Measurements from ENCODE around the gene HMGB2.

HMGB2 gene

GRCh38 chr4:173333658-173334084 lies 487 bp downstream of the HMGB2 start:
- peak; percentile 55 for DNase-seq

GRCh38 chr4:173332963-173333657 lies 1.0 kb downstream of the HMGB2 start:
- DNase-seq: no peak

- DNase-seq: no peak
Measured at GRCh38 chr4:173332021-173332487, 2.1 kb downstream of the HMGB2 start.

DNA sequence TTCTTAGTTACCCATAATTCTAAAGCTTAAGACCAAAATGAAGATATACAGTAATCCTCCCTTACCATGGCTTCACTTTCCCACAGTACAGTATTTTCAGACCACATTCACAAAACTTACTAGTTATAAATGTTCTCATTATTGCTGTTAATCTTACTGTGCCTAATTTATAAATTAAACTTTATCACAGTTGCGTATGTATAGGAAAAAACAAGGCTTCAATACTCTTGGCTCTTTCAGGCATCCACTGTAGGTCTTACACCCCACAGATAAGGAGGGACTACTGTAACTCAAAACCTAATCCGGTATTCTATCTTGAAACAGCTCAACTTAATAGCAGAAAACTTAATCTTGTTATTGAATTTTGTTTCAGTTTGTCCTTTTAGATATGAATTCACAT lies 3.6 kb downstream of the HMGB2 start:
- no peak for DNase-seq

DNA sequence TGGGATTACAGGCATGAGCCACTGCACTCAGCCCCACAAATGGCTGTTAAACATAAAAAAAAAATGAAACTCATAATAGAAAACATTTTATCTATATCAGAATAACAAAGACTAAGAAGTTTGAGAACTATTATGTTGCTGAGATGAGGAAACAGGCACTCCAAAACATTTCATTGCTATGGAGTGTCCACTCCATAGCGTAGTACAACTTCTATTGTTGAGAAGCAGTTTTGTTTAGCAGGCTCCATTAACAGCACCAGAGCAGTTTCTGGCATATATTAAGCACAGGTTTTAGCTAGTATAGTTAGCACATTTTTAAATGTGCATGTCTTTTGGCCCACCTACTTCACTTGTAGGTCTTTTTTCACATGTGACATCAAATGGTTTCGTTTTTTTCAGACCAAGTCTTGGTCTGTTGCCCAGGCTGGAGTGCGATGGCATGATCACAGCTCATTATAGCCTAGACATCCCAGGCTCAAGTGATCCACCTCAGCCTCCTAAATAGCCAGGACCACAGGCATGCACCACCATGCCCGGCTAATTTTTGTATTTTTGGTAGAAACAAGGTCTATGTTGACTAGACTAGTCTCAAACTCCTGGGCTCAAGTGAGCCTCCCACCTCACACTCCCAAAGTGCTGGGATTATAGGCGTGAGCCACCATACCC lies 5.8 kb downstream of the HMGB2 start:
- DNase-seq: no peak

DNA sequence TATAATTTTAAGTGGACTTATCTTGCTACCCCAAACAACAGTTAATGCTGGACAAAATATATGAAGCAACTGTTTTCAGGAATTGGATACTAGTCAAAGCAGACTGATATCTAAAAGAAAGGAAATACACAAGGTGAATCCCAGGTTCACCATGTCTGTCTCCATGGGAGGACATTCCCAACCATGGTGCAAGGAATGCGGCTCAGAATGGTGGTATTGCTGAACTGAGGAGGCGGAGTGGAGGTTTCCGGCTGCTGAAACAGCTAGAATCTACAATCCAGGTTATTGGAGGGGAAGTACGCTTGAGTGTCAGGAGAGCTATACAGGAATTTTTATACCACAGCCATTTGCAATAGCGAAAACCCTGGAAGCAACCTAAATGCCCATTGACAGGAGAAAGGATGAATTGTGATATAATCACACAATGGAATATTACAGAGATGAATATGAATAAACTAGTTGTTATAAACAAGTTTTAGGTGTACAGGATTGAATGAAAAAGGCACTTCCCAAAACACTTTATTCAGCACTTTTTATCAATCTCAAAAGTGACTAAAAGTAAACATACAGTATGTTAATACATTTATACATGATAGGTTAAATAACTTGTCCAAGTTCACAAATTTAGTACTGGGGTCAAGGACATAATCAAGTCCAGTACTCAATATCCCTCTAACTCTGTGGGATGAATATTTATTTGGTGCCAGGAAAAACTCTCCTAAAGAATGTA lies 9.0 kb downstream of the HMGB2 start:
- no peak for DNase-seq

DNA sequence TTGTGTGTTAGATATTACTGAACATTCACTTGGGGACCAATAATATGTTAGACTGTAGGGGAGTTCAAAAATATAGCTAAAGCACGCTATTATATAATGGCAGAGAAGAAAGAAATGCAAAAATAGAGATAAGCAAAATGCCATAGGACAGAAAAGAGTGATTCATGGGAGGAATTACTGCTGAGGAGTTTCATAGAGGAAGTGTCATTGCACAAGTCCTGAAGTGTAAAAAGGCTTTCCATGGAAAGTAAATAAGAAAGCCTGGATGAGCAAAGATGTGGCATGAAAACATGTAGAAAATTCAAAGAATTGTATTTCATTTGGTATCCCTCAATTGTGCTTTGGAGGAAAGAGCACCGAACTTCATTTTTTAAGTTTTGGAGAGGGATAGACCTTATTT lies 14.5 kb downstream of the HMGB2 start:
- no peak for DNase-seq

DNA sequence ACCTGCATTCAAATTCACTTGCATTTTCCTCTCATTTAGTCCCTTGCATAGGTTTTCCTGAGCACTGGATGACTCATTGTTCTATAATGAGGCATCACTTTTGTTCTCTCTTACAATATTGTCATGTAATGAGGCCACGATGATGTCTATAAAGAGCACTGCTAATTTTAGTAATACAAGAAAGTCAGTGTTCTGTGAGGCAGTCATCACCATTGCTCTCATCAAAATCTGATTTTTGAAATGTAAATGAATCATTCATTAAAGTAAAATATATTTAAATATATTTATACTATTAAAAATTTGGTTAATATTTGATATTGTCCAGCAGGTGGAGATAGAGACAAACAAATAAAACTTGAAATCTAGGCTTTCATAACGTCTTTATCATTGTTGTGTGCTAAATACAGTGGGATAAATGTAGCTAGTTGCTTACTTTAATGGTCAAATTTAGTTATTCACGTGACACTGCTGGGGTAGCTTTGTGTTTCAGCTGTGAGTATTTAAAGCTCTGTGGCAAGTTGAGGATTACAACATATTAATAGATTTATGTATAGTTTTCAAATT lies 15.4 kb downstream of the HMGB2 start:
- no peak for DNase-seq

GRCh38 chr4:173318240-173318639 lies 15.9 kb downstream of the HMGB2 start:
- DNase-seq: no peak

DNA sequence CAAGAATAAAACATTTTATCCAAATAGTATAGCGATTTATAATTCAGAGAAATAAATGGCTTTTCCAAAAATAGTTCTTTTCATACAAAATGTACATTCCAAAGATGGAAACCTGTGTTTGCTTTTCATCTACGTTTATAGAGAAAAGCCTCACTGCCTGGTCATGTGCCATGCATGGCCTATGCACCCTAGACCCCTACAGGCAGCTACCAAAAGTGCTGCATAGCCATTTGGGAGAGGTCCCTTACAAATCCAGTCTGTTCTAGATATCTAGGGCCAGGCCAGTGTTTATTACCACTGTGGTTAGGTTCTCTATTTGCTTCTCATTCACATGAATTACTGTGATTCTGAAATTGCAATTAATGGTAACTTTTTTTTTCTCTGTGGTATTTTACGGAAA lies 17.2 kb downstream of the HMGB2 start:
- DNase-seq: peak; percentile 9

DNA sequence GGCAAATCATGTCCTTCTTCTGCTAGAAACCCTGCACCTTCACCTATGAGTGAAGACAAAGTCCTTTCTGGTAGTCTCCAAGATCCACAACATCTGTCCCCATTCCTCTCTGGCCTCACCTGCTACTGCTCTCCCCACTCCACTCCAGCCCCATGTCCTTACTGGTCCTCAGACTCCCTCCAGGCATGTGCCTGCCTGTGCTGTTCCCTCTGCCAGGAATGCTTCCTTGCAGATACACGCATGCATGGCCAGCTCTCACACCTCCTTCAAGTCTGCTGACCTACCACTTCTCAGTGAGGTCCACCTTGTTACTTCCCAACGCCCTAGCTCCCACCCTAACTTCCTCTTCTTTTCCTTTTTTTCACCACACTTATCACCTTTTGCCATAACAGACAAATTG lies 18.1 kb downstream of the HMGB2 start:
- no peak for DNase-seq

DNA sequence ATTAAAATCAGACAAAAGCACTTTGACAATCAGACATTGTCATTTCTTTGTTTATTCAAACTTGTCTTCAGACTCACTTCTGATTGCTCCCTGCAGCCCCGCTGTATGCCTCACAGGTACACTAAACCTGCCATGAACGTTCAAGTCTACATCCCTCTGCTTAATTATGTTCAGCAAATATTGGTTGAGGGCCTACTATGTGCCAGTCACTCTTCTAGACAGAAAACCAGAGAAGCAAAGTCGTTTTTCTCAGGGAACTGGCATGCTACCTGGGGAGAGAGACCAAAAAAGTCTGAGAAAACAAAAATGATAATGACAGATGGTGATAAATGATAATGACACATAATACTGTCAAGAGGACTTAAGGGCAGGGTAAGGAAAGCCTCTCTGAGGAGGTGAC lies 19.4 kb downstream of the HMGB2 start:
- no peak for DNase-seq

DNA sequence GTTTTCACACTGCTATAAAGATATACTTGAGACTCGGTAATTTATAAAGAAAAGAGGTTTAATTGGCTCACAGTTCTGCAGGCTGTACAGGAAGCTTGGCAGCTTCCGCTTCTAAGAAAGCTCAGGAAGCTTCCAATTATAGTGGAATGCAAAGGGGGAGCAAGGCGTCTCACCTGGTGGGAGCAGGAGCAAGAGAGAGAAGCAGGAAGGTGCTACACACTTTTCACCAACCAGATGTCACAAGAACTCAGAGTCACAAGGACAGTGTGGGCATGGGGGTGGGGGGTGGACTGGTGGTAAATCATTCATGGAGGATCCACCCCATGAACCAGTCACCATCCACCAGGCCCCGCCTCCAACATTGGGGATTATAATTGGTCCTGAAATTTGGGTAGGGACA lies 22.8 kb downstream of the HMGB2 start:
- no peak for DNase-seq

DNA sequence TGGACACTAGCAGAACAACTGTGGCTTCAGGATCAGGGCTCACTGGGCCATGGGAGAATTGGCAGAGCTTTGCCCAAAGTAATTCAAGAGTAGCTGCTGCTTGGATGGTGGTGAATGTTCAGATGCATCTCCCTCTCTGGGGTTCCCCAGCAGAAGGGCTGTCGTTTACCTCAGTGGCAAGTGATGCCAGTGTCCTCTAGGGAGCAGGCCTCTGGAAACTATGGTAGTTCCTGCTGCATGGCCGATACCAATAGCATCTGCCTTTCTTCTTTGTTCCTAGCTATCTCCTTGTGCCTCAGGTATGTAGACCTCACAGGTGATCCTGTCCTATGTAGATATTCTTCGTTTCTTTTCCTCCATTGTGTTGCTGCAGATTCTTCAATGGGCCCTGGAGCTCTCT lies 26.4 kb downstream of the HMGB2 start:
- DNase-seq: no peak

DNA sequence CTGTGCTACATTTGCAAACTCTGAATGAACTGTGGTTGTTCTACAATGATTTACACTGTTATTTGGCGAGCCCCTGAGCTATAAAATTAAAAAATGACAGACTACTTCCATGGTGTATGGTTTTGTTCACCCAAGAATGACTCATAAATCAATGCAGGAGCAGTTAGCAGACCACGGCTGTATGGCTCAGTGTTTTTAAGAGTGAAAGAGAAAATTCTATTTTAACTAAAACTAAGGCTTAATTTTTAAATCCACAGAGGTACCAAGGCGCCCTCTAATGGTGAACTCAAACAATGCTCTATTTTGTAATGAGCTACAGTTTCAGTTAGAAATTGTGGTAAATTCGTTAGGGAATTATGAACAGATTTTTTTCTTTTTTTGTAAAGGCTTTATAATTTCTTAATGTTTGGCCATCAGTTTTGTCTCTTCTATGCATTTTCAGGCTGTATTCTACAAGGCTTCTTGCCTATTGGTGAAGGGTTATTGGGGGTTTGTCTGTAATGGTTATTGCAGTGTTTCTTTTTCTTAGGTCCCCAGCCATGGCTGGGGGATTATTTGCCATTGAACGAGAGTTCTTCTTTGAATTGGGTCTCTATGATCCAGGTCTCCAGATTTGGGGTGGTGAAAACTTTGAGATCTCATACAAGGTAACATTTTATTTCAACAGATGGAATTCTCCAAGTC lies 32.5 kb downstream of the HMGB2 start:
- DNase-seq: no peak

DNA sequence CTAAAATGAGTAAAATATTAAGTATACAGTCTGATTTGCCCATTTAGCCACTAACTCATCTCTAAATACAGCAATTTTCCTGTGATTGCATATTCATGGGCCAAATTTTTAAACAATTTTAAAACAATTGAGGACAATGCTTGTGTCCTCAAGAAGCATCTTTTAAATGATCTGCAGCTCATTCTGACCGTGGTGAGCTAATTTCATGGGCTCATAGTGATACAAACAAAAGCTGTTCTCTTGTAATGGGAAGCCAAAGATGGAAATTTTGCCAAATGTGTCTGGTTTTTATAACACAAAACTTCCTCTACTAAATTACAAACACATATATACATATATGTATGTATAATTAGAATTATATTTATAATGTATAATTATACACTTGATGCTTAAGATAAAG lies 39.7 kb downstream of the HMGB2 start:
- no peak for DNase-seq

GRCh38 chr4:173293663-173294062 lies 40.5 kb downstream of the HMGB2 start:
- no peak for DNase-seq

DNA sequence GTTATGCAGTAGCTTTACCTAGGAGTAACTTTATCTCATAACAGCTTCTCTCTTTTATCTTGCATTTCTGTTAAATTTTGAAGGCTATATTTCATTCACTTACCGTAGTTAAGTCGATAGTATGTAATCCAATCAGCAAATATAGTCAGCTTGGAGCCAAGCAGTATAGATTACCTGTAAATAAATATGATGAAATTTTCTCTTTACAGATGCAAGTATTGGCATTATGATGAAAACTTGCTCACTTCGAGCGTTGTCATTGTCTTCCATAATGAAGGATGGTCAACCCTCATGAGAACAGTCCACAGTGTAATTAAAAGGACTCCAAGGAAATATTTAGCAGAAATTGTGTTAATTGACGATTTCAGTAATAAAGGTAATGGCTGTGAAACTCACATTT lies 42.3 kb downstream of the HMGB2 start:
- DNase-seq: no peak

- no peak for DNase-seq
Measured at GRCh38 chr4:173289353-173289727, 44.8 kb downstream of the HMGB2 start.

DNA sequence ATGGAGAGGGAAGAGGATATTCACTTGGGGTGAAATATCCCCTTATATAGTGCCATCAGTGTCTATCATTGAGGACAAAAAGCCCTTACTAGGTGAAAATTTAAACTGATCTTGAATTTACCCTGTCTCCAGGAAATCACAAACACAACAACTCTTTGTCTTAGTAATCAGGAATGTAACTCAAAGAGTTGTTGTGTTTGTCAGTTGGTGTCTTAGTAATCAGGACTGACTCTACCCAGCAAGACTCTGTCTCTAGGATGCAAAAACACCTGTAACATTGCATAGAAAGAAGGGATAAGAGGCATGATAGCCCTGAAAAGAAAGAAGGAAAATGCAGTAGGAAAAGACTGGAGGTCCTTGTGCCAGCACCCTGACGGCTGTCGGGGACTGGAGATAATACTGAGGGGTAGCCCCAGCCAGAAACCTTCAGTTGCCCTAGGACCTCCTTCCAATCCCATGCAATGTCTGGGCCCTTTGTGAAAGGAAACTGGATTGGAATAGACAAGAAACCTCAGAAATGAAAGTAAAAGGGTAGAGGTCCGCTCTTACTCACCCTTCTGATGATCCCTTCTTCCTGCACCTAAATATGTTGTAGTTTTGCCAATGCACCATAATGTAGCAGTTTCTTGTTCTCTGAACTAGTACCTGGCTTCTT lies 45.3 kb downstream of the HMGB2 start:
- DNase-seq: no peak

DNA sequence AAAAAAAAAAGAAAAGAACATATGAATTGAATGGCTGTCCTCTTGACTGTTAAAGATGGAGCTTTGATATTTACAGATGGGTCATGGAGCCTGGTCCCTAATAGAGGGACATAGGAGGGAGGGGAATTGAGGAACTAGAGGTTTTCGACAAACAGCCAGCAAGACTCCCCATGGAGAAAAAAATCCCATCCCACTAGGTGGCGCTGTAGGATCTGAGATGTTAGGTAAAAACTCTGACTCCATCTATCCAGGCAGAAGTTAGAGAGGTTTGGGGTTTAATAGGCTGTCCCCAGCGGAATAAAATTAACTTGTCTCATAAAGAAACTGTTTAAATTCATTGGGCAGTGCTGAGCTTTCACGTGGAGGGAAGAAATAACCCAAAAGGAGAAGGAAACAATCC lies 45.9 kb downstream of the HMGB2 start:
- no peak for DNase-seq

GRCh38 chr4:173287486-173287885 lies 46.7 kb downstream of the HMGB2 start:
- no peak for DNase-seq

- no peak for DNase-seq
Measured at GRCh38 chr4:173284463-173284862, 49.7 kb downstream of the HMGB2 start.

Measured in NCI-H1092 (cell line).